Measurements from ENCODE around the gene CCDC183.

Gene CCDC183

GRCh38 chr9:136850866-136851775 lies 55.0 kb downstream of the CCDC183 start:
- no peaks in the 10 kb centered on the region for H3K27me3 ChIP-seq (replicated peaks; ENCODE audit: insufficient read depth, low read length)
- no peaks in the 10 kb centered on the region for H4K20me1 ChIP-seq (ENCODE audit: insufficient read depth, low read length)
- no peak overlapping the region for H3K27ac ChIP-seq (ENCODE audit: low read length)
- H3K9me3 ChIP-seq (replicated peaks; ENCODE audit: insufficient read depth, low read length) = no peaks in the 10 kb centered on the region
- no peak overlapping the region for H2AFZ ChIP-seq (ENCODE audit: low read length)
- no peak overlapping the region for H3K9ac ChIP-seq (ENCODE audit: low read length)
- TF ChIP-seq CTCF (IDR thresholded peaks at IDR 0.05; ENCODE audit: low read length) = no peak
- no peak for TF ChIP-seq EZH2 (optimal IDR thresholded peaks at IDR 0.05; ENCODE audit: low read depth, low read length)
- no peak for TF ChIP-seq EZH2phosphoT487 (IDR thresholded peaks at IDR 0.05; ENCODE audit: low read length)
- 0 out of 2 replicates have a peak, but pooled peaks cover 6% of the 10 kb centered on the region for H3K4me1 ChIP-seq (ENCODE audit: low read length)
- no peak overlapping the region for H3K4me2 ChIP-seq (ENCODE audit: low read depth, low read length)
- H3K9me2 ChIP-seq (replicated peaks; ENCODE audit: insufficient read depth, low read length) = no peaks in the 10 kb centered on the region
- no peaks in the 10 kb centered on the region for H3K36me3 ChIP-seq (replicated peaks; ENCODE audit: insufficient read depth, low read length)
- peaks cover 12% of the 10 kb centered on the region; the same call in 1 of the 2 replicates for H3F3A ChIP-seq (ENCODE audit: insufficient read depth, low read length)
- H3K79me2 ChIP-seq (ENCODE audit: low read length) = peaks cover 17% of the 10 kb centered on the region; the same call in 1 of the 2 replicates
- DNase-seq = no peak
- no peak overlapping the region for H3K4me3 ChIP-seq (ENCODE audit: low read length)

- DNase-seq = no peak
- Histone ChIP-seq H4K20me1 (ENCODE audit: insufficient read depth, low read length) (no peaks in the 10 kb centered on the region), H3F3A (ENCODE audit: insufficient read depth, low read length) (peaks cover 12% of the 10 kb centered on the region; the same call in 1 of the 2 replicates), H3K4me2 (ENCODE audit: low read depth, low read length) (no peak within 1 kb of the TSS), H3K4me3 (ENCODE audit: low read length) (no peak within 1 kb of the TSS), H3K36me3 (replicated peaks; ENCODE audit: insufficient read depth, low read length) (no peaks in the 10 kb centered on the region), H3K9me2 (replicated peaks; ENCODE audit: insufficient read depth, low read length) (no peaks in the 10 kb centered on the region), H3K9ac (ENCODE audit: low read length) (no peak within 1 kb of the TSS), H3K27me3 (replicated peaks; ENCODE audit: insufficient read depth, low read length) (no peaks in the 10 kb centered on the region), H2AFZ (ENCODE audit: low read length) (no peak within 1 kb of the TSS), H3K27ac (ENCODE audit: low read length) (no peak within 1 kb of the TSS), H3K9me3 (replicated peaks; ENCODE audit: insufficient read depth, low read length) (no peaks in the 10 kb centered on the region), H3K79me2 (ENCODE audit: low read length) (peaks cover 17% of the 10 kb centered on the region; the same call in 1 of the 2 replicates), H3K4me1 (ENCODE audit: low read length) (0 out of 2 replicates have a peak, but pooled peaks cover 6% of the 10 kb centered on the region)
- no peak for TF ChIP-seq EZH2phosphoT487 (IDR thresholded peaks at IDR 0.05; ENCODE audit: low read length)
- TF ChIP-seq CTCF (IDR thresholded peaks at IDR 0.05; ENCODE audit: low read length) = no peak
- no peak for TF ChIP-seq EZH2 (optimal IDR thresholded peaks at IDR 0.05; ENCODE audit: low read depth, low read length)
Measured at GRCh38 chr9:136851941-136852663, 56.0 kb downstream of the CCDC183 start, which contains the start of gene MAMDC4. Gene MAMDC4 (plus strand): TSS chr9:136852346. CDS start chr9:136852417, 71 bp downstream.

GRCh38 chr9:136852664-136853595 lies 56.8 kb downstream of the CCDC183 start:
- Histone ChIP-seq H3K79me2 (ENCODE audit: low read length) (peaks cover 14% of the 10 kb centered on the region; the same call in 1 of the 2 replicates), H3K27ac (ENCODE audit: low read length) (no peak overlapping the region), H3K4me1 (ENCODE audit: low read length) (0 out of 2 replicates have a peak, but pooled peaks cover 6% of the 10 kb centered on the region), H3K27me3 (replicated peaks; ENCODE audit: insufficient read depth, low read length) (no peaks in the 10 kb centered on the region), H3F3A (ENCODE audit: insufficient read depth, low read length) (peaks cover 7% of the 10 kb centered on the region; the same call in 1 of the 2 replicates), H3K9me3 (replicated peaks; ENCODE audit: insufficient read depth, low read length) (no peaks in the 10 kb centered on the region), H4K20me1 (ENCODE audit: insufficient read depth, low read length) (no peaks in the 10 kb centered on the region), H3K4me2 (ENCODE audit: low read depth, low read length) (no peak overlapping the region), H3K36me3 (replicated peaks; ENCODE audit: insufficient read depth, low read length) (no peaks in the 10 kb centered on the region), H3K4me3 (ENCODE audit: low read length) (no peak overlapping the region), H2AFZ (ENCODE audit: low read length) (no peak overlapping the region), H3K9ac (ENCODE audit: low read length) (no peak overlapping the region), H3K9me2 (replicated peaks; ENCODE audit: insufficient read depth, low read length) (no peaks in the 10 kb centered on the region)
- no peak for DNase-seq
- TF ChIP-seq EZH2 (optimal IDR thresholded peaks at IDR 0.05; ENCODE audit: low read depth, low read length) (no peak), EZH2phosphoT487 (IDR thresholded peaks at IDR 0.05; ENCODE audit: low read length) (no peak), CTCF (IDR thresholded peaks at IDR 0.05; ENCODE audit: low read length) (no peak)
